ENCODE results near the gene USO1.
"Not testable (repeated sequence)": the region's sequence is repeated elsewhere in the genome, so short reads cannot be mapped to it uniquely, and the experiment has no call there.

Gene USO1

GRCh38 chr4:75771607-75772006 lies 47.2 kb downstream of the USO1 start:
- DNase-seq (ENCODE audit: low read depth in 2 of 2), result no peak

GRCh38 chr4:75777589-75777988 lies 53.2 kb downstream of the USO1 start:
- no peak for DNase-seq (ENCODE audit: low read depth in 2 of 2)

GRCh38 chr4:75779105-75779757 lies 54.9 kb downstream of the USO1 start:
- no peak for DNase-seq (ENCODE audit: low read depth in 2 of 2)

- DNase-seq (ENCODE audit: low read depth in 2 of 2), result no peak
Observed at GRCh38 chr4:75781305-75781704, 56.9 kb downstream of the USO1 start.

GRCh38 chr4:75786526-75786925 lies 62.1 kb downstream of the USO1 start:
- no peak for DNase-seq (ENCODE audit: low read depth in 2 of 2)

GRCh38 chr4:75786938-75787337 lies 62.6 kb downstream of the USO1 start:
- no peak for DNase-seq (ENCODE audit: low read depth in 2 of 2)

GRCh38 chr4:75790024-75790423 lies 65.6 kb downstream of the USO1 start:
- DNase-seq (ENCODE audit: low read depth in 2 of 2), result no peak

GRCh38 chr4:75800972-75801371 lies 76.6 kb downstream of the USO1 start:
- no peak for DNase-seq (ENCODE audit: low read depth in 2 of 2)

- DNase-seq (ENCODE audit: low read depth in 2 of 2), result not testable (repeated sequence)
Observed at GRCh38 chr4:75806035-75806434, 81.7 kb downstream of the USO1 start.

GRCh38 chr4:75817901-75818300 lies 93.5 kb downstream of the USO1 start:
- no peak for DNase-seq (ENCODE audit: low read depth in 2 of 2)

- DNase-seq (ENCODE audit: low read depth in 2 of 2), result no peak
Observed at GRCh38 chr4:75819121-75819520, 94.7 kb downstream of the USO1 start.

- no peak for DNase-seq (ENCODE audit: low read depth in 2 of 2)
Observed at GRCh38 chr4:75820197-75820596, 95.8 kb downstream of the USO1 start.

- DNase-seq (ENCODE audit: low read depth in 2 of 2), result no peak
Observed at GRCh38 chr4:75820676-75821075, 96.3 kb downstream of the USO1 start.

- no peak for DNase-seq (ENCODE audit: low read depth in 2 of 2)
Observed at GRCh38 chr4:75821216-75821615, 96.8 kb downstream of the USO1 start.

GRCh38 chr4:75821966-75822365 lies 97.6 kb downstream of the USO1 start:
- no peak for DNase-seq (ENCODE audit: low read depth in 2 of 2)

- no peak for DNase-seq (ENCODE audit: low read depth in 2 of 2)
Observed at GRCh38 chr4:75822416-75822815, 98.0 kb downstream of the USO1 start.

- DNase-seq (ENCODE audit: low read depth in 2 of 2), result no peak
Observed at GRCh38 chr4:75823812-75824211, 99.4 kb downstream of the USO1 start.

GRCh38 chr4:75830906-75831305 lies 106.5 kb downstream of the USO1 start:
- no peak for DNase-seq (ENCODE audit: low read depth in 2 of 2)

- no peak for DNase-seq (ENCODE audit: low read depth in 2 of 2)
Observed at GRCh38 chr4:75831856-75832405, 107.6 kb downstream of the USO1 start.

GRCh38 chr4:75834095-75834771 lies 109.9 kb downstream of the USO1 start:
- no peak for DNase-seq (ENCODE audit: low read depth in 2 of 2)

GRCh38 chr4:75834772-75835154 lies 110.4 kb downstream of the USO1 start:
- DNase-seq (ENCODE audit: low read depth in 2 of 2), result no peak

GRCh38 chr4:75841641-75842520 lies 117.5 kb downstream of the USO1 start:
- no peak for DNase-seq (ENCODE audit: low read depth in 2 of 2)

Measured in stimulated activated CD4-positive, alpha-beta T cell treated with anti-CD3 and anti-CD28 coated beads, Interleukin-12 subunit alpha, Interleukin-12 subunit beta, amount 100 ng/mL, for 24 hours (primary cell).